OCI-LY7 (cell line): ENCODE results near the gene GPR25.

ENCODE experiments used
- CTCF ChIP-seq: fragments of 200-600 bp; sonication (generic); conservative IDR thresholded peaks from 2 replicates; pipeline ENCODE4 v1.5.1; 2014; ENCODE audit warnings: mild to moderate bottlenecking, antibody characterized with exemption, low read length, moderate library complexity, mixed read lengths
- EZH2phosphoT487 ChIP-seq: fragments of 200-600 bp; sonication (generic); IDR thresholded peaks from 2 replicates; pipeline ENCODE4 v1.6.1; 2018; ENCODE audit warnings: low read depth, borderline replicate concordance, mild to moderate bottlenecking, mixed run types, antibody characterized with exemption, low read length, moderate library complexity, mixed read lengths

- TF ChIP-seq CTCF, result no peak
- TF ChIP-seq EZH2phosphoT487, result no peak
Observed at GRCh38 chr1:200917291-200917817, 44.6 kb downstream of the GPR25 start.
